Measurements from ENCODE around the gene GPR107.

GPR107 gene

DNA sequence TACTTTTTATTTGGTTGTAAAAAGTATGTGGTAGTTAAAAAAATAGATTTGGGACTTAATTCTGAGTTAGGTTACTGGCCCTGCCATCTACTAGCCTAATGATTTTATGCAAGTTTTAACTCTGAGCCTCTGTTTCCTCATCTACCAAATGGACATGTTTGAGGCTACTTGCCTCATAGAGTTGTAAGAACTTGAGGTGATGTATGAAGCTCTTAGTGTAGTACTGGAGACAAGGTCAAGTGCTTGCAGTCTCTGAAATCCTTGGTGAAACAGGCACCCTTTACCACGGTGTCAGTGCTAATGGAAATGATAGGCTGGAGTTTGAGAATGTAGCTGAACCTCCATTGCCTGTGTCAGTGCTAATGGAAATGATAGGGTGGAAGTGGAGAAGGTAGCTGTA, 15.3 kb downstream of the GPR107 start:
- Histone ChIP-seq H4K8ac (ENCODE audit: low read depth, low read length) (no peak overlapping the region), H3K4me2 (ENCODE audit: low read length) (no peak overlapping the region), H3K9me3 (ENCODE audit: insufficient read depth, low read depth, low read length) (no peaks in the 10 kb centered on the region), H3K79me1 (ENCODE audit: low read length) (peaks cover 3% of the 10 kb centered on the region), H4K12ac (ENCODE audit: low read depth, low read length) (no peak overlapping the region), H3K18ac (ENCODE audit: low read length) (no peak overlapping the region), H4K91ac (ENCODE audit: low read depth, low read length) (no peak overlapping the region), H3K9ac (ENCODE audit: low read length) (no peak overlapping the region), H3K79me2 (ENCODE audit: control insufficient read depth, insufficient read depth, low read length, poor library complexity) (peaks cover 2% of the 10 kb centered on the region), H3K27me3 (ENCODE audit: insufficient read depth, low read length) (no peaks in the 10 kb centered on the region), H3K14ac (ENCODE audit: low read length) (no peak overlapping the region), H2AFZ (ENCODE audit: insufficient read depth, low read length, poor library complexity) (no peak overlapping the region), H3K23ac (ENCODE audit: low read length) (no peak overlapping the region), H3K4ac (ENCODE audit: low read depth, low read length) (peak overlapping the region; percentile 24), H3K27ac (ENCODE audit: low read depth, low read length) (no peak overlapping the region), H3K4me1 (ENCODE audit: control insufficient read depth in 1 of 2, insufficient read depth in 2 of 2, low read length in 2 of 2) (peaks cover 10 to 13% of the 10 kb centered on the region in 2 experiments), H2BK120ac (ENCODE audit: insufficient read depth, low read length, poor library complexity) (no peak overlapping the region), H3K4me3 (ENCODE audit: low read depth, low read length) (no peak overlapping the region), H3K36me3 (ENCODE audit: control insufficient read depth in 1 of 2, insufficient read depth in 2 of 2, low read length in 2 of 2) (no peaks in the 10 kb centered on the region), H2AK5ac (ENCODE audit: low read length) (no peak overlapping the region), H2BK5ac (ENCODE audit: low read depth, low read length, poor library complexity) (no peak overlapping the region), H2BK12ac (ENCODE audit: low read length) (no peak overlapping the region)
- DNase-seq: no peak
- no CpG with 5 or more reads among the region's 1 CpG for WGBS (ENCODE audit: extremely low coverage, insufficient coverage, insufficient read length)

DNA sequence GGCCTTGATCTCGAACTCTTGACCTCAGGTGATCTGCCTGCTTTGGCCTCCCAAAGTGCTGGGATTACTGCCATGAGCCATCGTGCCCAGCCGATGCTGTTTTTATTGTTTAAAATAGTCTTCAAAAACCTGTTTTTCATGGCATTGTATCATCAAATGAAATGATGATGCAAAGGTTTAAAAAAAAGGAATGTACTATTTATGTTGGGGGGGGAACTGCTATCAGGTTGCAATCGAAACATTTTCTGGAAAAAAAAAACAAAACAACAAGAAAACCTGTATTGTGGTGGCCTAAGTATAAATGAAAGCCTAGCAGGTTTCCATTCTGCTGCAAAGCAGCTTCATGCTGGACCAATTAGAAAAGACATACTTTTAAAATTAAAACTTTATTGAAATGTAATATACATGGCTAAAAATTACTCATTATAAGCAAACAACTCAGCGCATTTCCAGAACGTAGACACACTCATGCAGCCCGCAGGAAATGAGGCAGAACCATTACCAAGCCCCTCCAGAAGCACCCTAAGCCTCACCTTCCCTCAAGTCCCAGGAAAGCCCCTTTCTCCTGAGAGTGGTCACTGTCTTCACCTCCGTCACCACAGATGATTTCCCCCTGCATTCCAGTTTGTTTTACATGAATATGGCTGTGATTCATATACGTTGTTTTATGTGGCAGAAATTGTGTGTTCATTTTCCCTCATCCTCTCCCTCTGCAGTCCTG, 19.0 kb downstream of the GPR107 start:
- H2AFZ ChIP-seq (ENCODE audit: insufficient read depth, low read length, poor library complexity): no peak overlapping the region
- no peak overlapping the region for H2AK5ac ChIP-seq (ENCODE audit: low read length)
- H3K23ac ChIP-seq (ENCODE audit: low read length): no peak overlapping the region
- peak overlapping the region; percentile 21 for H2BK12ac ChIP-seq (ENCODE audit: low read length)
- peak overlapping the region; percentile 54 for H4K8ac ChIP-seq (ENCODE audit: low read depth, low read length)
- H3K79me1 ChIP-seq (ENCODE audit: low read length): peaks cover 4% of the 10 kb centered on the region
- H3K79me2 ChIP-seq (ENCODE audit: control insufficient read depth, insufficient read depth, low read length, poor library complexity): peaks cover 3% of the 10 kb centered on the region
- no peak overlapping the region for H2BK5ac ChIP-seq (ENCODE audit: low read depth, low read length, poor library complexity)
- H4K91ac ChIP-seq (ENCODE audit: low read depth, low read length): peak overlapping the region; percentile 15
- H3K4me1 ChIP-seq (ENCODE audit: control insufficient read depth in 1 of 2, insufficient read depth in 2 of 2, low read length in 2 of 2): peaks cover 11 to 12% of the 10 kb centered on the region in 2 experiments
- H3K9me3 ChIP-seq (ENCODE audit: insufficient read depth, low read depth, low read length): no peaks in the 10 kb centered on the region
- H3K27ac ChIP-seq (ENCODE audit: low read depth, low read length): peak overlapping the region; percentile 62
- peak overlapping the region; percentile 7 for H3K4me2 ChIP-seq (ENCODE audit: low read length)
- H3K4ac ChIP-seq (ENCODE audit: low read depth, low read length): no peak overlapping the region
- WGBS (ENCODE audit: extremely low coverage, insufficient coverage, insufficient read length): no CpG with 5 or more reads among the region's 9 CpGs
- H3K14ac ChIP-seq (ENCODE audit: low read length): peak overlapping the region; percentile 13
- no peaks in the 10 kb centered on the region for H3K27me3 ChIP-seq (ENCODE audit: insufficient read depth, low read length)
- H4K12ac ChIP-seq (ENCODE audit: low read depth, low read length): no peak overlapping the region
- peak in 1 of 2 donors; percentile 10 for DNase-seq
- H2BK120ac ChIP-seq (ENCODE audit: insufficient read depth, low read length, poor library complexity): no peak overlapping the region
- H3K36me3 ChIP-seq (ENCODE audit: control insufficient read depth in 1 of 2, insufficient read depth in 2 of 2, low read length in 2 of 2): peaks cover 9 to 12% of the 10 kb centered on the region in 2 experiments
- no peak overlapping the region for H3K9ac ChIP-seq (ENCODE audit: low read length)
- peak overlapping the region; percentile 33 for H3K18ac ChIP-seq (ENCODE audit: low read length)
- H3K4me3 ChIP-seq (ENCODE audit: low read depth, low read length): no peak overlapping the region

DNA sequence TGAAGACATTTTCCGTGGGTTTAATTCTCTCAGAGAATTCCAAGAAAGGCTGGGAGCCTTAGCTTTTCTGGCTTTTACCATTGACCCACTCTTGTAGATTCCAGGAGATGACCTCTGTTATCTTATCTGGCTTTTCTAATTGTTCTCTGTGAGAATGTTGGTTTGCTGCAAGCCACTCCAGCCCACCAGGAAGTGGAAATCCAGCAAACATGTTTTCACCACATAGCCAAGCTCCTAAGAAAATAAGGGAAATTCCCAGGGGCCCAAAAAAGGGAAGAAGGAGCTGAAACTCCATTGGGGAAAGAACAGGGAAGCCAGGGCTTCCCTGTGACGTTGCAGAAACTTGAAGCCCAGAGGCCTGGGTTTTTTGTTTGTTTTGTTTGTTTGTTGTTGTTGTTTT, 19.7 kb downstream of the GPR107 start:
- peaks cover 4% of the 10 kb centered on the region for H3K79me1 ChIP-seq (ENCODE audit: low read length)
- H3K4ac ChIP-seq (ENCODE audit: low read depth, low read length): no peak overlapping the region
- no peak overlapping the region for H3K9ac ChIP-seq (ENCODE audit: low read length)
- no peak overlapping the region for H4K8ac ChIP-seq (ENCODE audit: low read depth, low read length)
- no peaks in the 10 kb centered on the region for H3K9me3 ChIP-seq (ENCODE audit: insufficient read depth, low read depth, low read length)
- no peak overlapping the region for H3K18ac ChIP-seq (ENCODE audit: low read length)
- peak overlapping the region; percentile 62 for H3K27ac ChIP-seq (ENCODE audit: low read depth, low read length)
- H3K4me3 ChIP-seq (ENCODE audit: low read depth, low read length): no peak overlapping the region
- no peak overlapping the region for H2BK12ac ChIP-seq (ENCODE audit: low read length)
- no peak overlapping the region for H2BK120ac ChIP-seq (ENCODE audit: insufficient read depth, low read length, poor library complexity)
- no peak overlapping the region for H3K23ac ChIP-seq (ENCODE audit: low read length)
- peaks cover 3% of the 10 kb centered on the region for H3K79me2 ChIP-seq (ENCODE audit: control insufficient read depth, insufficient read depth, low read length, poor library complexity)
- DNase-seq: peak; percentile 82 to 96
- peaks cover 11 to 12% of the 10 kb centered on the region in 2 experiments for H3K4me1 ChIP-seq (ENCODE audit: control insufficient read depth in 1 of 2, insufficient read depth in 2 of 2, low read length in 2 of 2)
- H4K12ac ChIP-seq (ENCODE audit: low read depth, low read length): no peak overlapping the region
- no peak overlapping the region for H3K14ac ChIP-seq (ENCODE audit: low read length)
- no peaks in the 10 kb centered on the region for H3K27me3 ChIP-seq (ENCODE audit: insufficient read depth, low read length)
- H3K4me2 ChIP-seq (ENCODE audit: low read length): peak overlapping the region; percentile 7
- no peak overlapping the region for H2BK5ac ChIP-seq (ENCODE audit: low read depth, low read length, poor library complexity)
- no CpG with 5 or more reads among the region's 2 CpGs for WGBS (ENCODE audit: extremely low coverage, insufficient coverage, insufficient read length)
- no peak overlapping the region for H4K91ac ChIP-seq (ENCODE audit: low read depth, low read length)
- H2AK5ac ChIP-seq (ENCODE audit: low read length): no peak overlapping the region
- no peak overlapping the region for H2AFZ ChIP-seq (ENCODE audit: insufficient read depth, low read length, poor library complexity)
- peaks cover 10 to 13% of the 10 kb centered on the region in 2 experiments for H3K36me3 ChIP-seq (ENCODE audit: control insufficient read depth in 1 of 2, insufficient read depth in 2 of 2, low read length in 2 of 2)

DNA sequence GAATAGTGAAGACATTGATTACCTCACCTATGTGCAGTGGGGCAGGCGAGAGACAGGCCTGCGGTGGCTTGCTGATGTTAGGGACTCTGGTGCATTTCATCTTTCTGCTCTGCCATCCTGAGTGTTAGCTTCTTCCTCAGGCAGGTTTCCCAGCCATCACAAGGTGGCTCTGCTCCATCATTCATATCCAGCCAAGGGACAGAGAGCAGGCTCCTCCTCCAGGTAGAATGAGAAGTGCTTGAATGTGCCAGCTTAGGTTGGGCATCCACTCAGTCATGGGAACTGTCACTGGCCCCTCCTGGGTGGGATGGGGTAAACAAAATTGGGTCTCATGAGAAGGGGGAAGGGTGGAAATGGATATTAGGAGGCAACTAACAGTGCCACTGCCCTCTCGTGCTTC, 24.8 kb downstream of the GPR107 start:
- no CpG with 5 or more reads among the region's 3 CpGs for WGBS (ENCODE audit: extremely low coverage, insufficient coverage, insufficient read length)
- Histone ChIP-seq H4K91ac (ENCODE audit: low read depth, low read length) (no peak overlapping the region), H2BK120ac (ENCODE audit: insufficient read depth, low read length, poor library complexity) (no peak overlapping the region), H3K4me1 (ENCODE audit: control insufficient read depth in 1 of 2, insufficient read depth in 2 of 2, low read length in 2 of 2) (peaks cover 4 to 6% of the 10 kb centered on the region in 2 experiments), H2AK5ac (ENCODE audit: low read length) (no peak overlapping the region), H2BK5ac (ENCODE audit: low read depth, low read length, poor library complexity) (no peak overlapping the region), H3K4me2 (ENCODE audit: low read length) (no peak overlapping the region), H3K27ac (ENCODE audit: low read depth, low read length) (no peak overlapping the region), H3K79me2 (ENCODE audit: control insufficient read depth, insufficient read depth, low read length, poor library complexity) (peaks cover 3% of the 10 kb centered on the region), H3K79me1 (ENCODE audit: low read length) (peaks cover 4% of the 10 kb centered on the region), H3K9me3 (ENCODE audit: insufficient read depth, low read depth, low read length) (peaks cover 2% of the 10 kb centered on the region), H2AFZ (ENCODE audit: insufficient read depth, low read length, poor library complexity) (no peak overlapping the region), H3K27me3 (ENCODE audit: insufficient read depth, low read length) (no peaks in the 10 kb centered on the region), H3K14ac (ENCODE audit: low read length) (no peak overlapping the region), H3K4ac (ENCODE audit: low read depth, low read length) (no peak overlapping the region), H3K36me3 (ENCODE audit: control insufficient read depth in 1 of 2, insufficient read depth in 2 of 2, low read length in 2 of 2) (peaks cover 30 to 32% of the 10 kb centered on the region in 2 experiments), H2BK12ac (ENCODE audit: low read length) (no peak overlapping the region), H4K12ac (ENCODE audit: low read depth, low read length) (no peak overlapping the region), H3K4me3 (ENCODE audit: low read depth, low read length) (no peak overlapping the region), H4K8ac (ENCODE audit: low read depth, low read length) (no peak overlapping the region), H3K23ac (ENCODE audit: low read length) (no peak overlapping the region), H3K18ac (ENCODE audit: low read length) (no peak overlapping the region), H3K9ac (ENCODE audit: low read length) (no peak overlapping the region)
- no peak for DNase-seq

All from trophoblast cell (in vitro differentiated cells and primary cell).